K562 (cell line): ENCODE measurements around the gene GSTA3. TPM values are rescaled to one million over a fixed set of nuclear protein-coding genes. Genes with fewer than 3 reads are reported as not detected.

ENCODE experiments used
- ATAC-seq: fragments of 200-7000 bp; cut with Tn5 transposase; 3 replicates; pipeline ENCODE4 v1.9.1; 2020; ENCODE audit warnings: moderate library complexity
- BruUV-seq: library from RNA; stranded (reverse); fragments of 400-500 nt; replicated peaks from 2 replicates; lab custom pipeline; 2021; lab: Mats Ljungman, UMichigan
- CTCF ChIA-PET: fragments of 300-600 bp; formaldehyde crosslinking; extraction: SDS; loops from one replicate; lab custom pipeline; 2021; ENCODE audit warnings: low intra/inter-chr PET ratio; lab: Yijun Ruan, JAX
- POLR2A ChIA-PET: fragments of 300-600, 350-650 bp; sonication (Branson Sonifier 250); formaldehyde crosslinking; extraction: SDS; loops from one replicate; lab custom pipeline; 2021; ENCODE audit warnings: antibody characterized with exemption, inconsistent platforms; lab: Yijun Ruan, JAX
- DNase-seq, 4 experiments: peaks; one replicate each; pipeline versions ENCODE4 v3.0.0 to v3.0.0-alpha.2; 2011 to 2018; ENCODE audit warnings: low spot score in 3 of 4, mixed read lengths in 3 of 4; ENCODE audit errors: extremely low read depth in 1 of 4
- FAIRE-seq: peaks from 2 replicates; lab custom pipeline; 2011; peaks lifted over from hg19 to GRCh38; lab: Jason Lieb, UNC
- H2AFZ ChIP-seq: 2 replicates; pipeline ENCODE4 v1.6.0; 2011; ENCODE audit warnings: low read depth, low read length, control low read depth, inconsistent platforms
- H3K27ac ChIP-seq: fragments of 200-600 bp; 3 replicates; pipeline ENCODE4 v1.8.0; 2011; ENCODE audit warnings: low read depth, mild to moderate bottlenecking, control low read depth, inconsistent platforms, low read length, moderate library complexity, mixed read lengths; ENCODE audit errors: extremely low read depth
- H3K27me3 ChIP-seq, 2 experiments: fragments of 300-600 bp in 1 of 2; 2 replicates in 1 of 2; 3 replicates in 1 of 2; pipeline versions ENCODE4 v1.6.0 to v1.8.0; 2011; ENCODE audit warnings: inconsistent platforms in 2 of 2, low read length in 2 of 2, mild to moderate bottlenecking in 1 of 2, mixed read lengths in 1 of 2, moderate library complexity in 1 of 2; ENCODE audit not compliant: control insufficient read depth in 2 of 2, insufficient read depth in 2 of 2
- H3K36me3 ChIP-seq: fragments of 300-600 bp; 3 replicates; pipeline ENCODE4 v1.8.0; 2011; ENCODE audit warnings: mild to moderate bottlenecking, low read length, inconsistent platforms; ENCODE audit not compliant: control insufficient read depth, insufficient read depth
- H3K4me1 ChIP-seq, 2 experiments: fragments of 200-600 bp in 1 of 2; replicated peaks in 1 of 2; 2 replicates in 1 of 2; 3 replicates in 1 of 2; pipeline versions ENCODE4 v1.5.1 to v1.8.0; 2011; ENCODE audit warnings: inconsistent platforms in 2 of 2, low read length in 2 of 2, mild to moderate bottlenecking in 1 of 2, mixed read lengths in 1 of 2, moderate library complexity in 1 of 2; ENCODE audit not compliant: control insufficient read depth in 2 of 2, insufficient read depth in 2 of 2
- H3K4me2 ChIP-seq: 2 replicates; pipeline ENCODE4 v1.6.1; 2011; ENCODE audit warnings: low read length, control low read depth, inconsistent platforms, mixed read lengths; ENCODE audit not compliant: insufficient read depth
- H3K4me3 ChIP-seq: fragments of 200-600 bp; sonication (generic), shearing (Covaris generic); 2 replicates; pipeline ENCODE4 v1.5.1; 2016; ENCODE audit warnings: control low read depth, inconsistent platforms
- H3K79me2 ChIP-seq: fragments of 200-600 bp; 3 replicates; pipeline ENCODE4 v1.8.0; 2011; ENCODE audit warnings: low read length, inconsistent platforms; ENCODE audit not compliant: control insufficient read depth, insufficient read depth
- H3K9ac ChIP-seq, 2 experiments: 2 replicates each; pipeline versions ENCODE4 v1.6.0 to v1.6.1; 2011; ENCODE audit warnings: low read depth in 2 of 2, low read length in 2 of 2, control low read depth in 1 of 2, inconsistent platforms in 1 of 2, mild to moderate bottlenecking in 1 of 2, mixed read lengths in 1 of 2; ENCODE audit not compliant: insufficient read depth in 1 of 2
- H3K9me1 ChIP-seq: one replicate; pipeline ENCODE4 v1.6.0; 2011; ENCODE audit warnings: inconsistent platforms, mild to moderate bottlenecking, low read length, moderate library complexity; ENCODE audit not compliant: control insufficient read depth, insufficient read depth
- H3K9me3 ChIP-seq: replicated peaks from 2 replicates; pipeline ENCODE4 v1.5.1; 2011; ENCODE audit warnings: low read depth, low read length, inconsistent platforms; ENCODE audit not compliant: control insufficient read depth, insufficient read depth
- H4K20me1 ChIP-seq: replicated peaks from 2 replicates; pipeline ENCODE4 v1.6.1; 2011; ENCODE audit warnings: low read length, inconsistent platforms, mixed read lengths; ENCODE audit not compliant: control insufficient read depth, insufficient read depth
- ARID2 ChIP-seq: fragments of 450-650 bp; IDR thresholded peaks from 2 replicates; pipeline ENCODE4 v1.6.1; 2017; ENCODE audit warnings: antibody characterized with exemption, mild to moderate bottlenecking
- CTCF ChIP-seq, 3 experiments: IDR thresholded peaks in 2 of 3; conservative IDR thresholded peaks in 1 of 3; 2 replicates each; pipeline ENCODE4 v1.5.1; 2011 to 2012; ENCODE audit warnings: low read length in 3 of 3, mild to moderate bottlenecking in 3 of 3, control low read depth in 2 of 3, improper control_type of control experiment in 1 of 3, inconsistent platforms in 1 of 3, low read depth in 1 of 3, mixed read lengths in 1 of 3, moderate library complexity in 1 of 3; ENCODE audit not compliant: insufficient read depth in 2 of 3
- ELK1 ChIP-seq: sonication (generic); formaldehyde crosslinking; IDR thresholded peaks from 2 replicates; pipeline ENCODE4 v1.8.1; 2022; ENCODE audit warnings: missing genetic modification reagents
- JUN ChIP-seq, 2 experiments: sonication (generic) in 1 of 2; formaldehyde crosslinking in 1 of 2; IDR thresholded peaks; 2 replicates each; pipeline versions ENCODE4 v1.6.1 to v1.8.0; 2012 to 2022; ENCODE audit warnings: borderline replicate concordance in 2 of 2, mild to moderate bottlenecking in 2 of 2, improper control_type of control experiment in 1 of 2, low read depth in 1 of 2, low read length in 1 of 2, missing genetic modification reagents in 1 of 2
- KDM5B ChIP-seq: fragments of 200-600 bp; sonication (generic); IDR thresholded peaks from 2 replicates; pipeline ENCODE4 v1.6.1; 2012; ENCODE audit warnings: low read depth, mild to moderate bottlenecking, moderate library complexity, low read length, control low read depth, inconsistent platforms; ENCODE audit not compliant: insufficient replicate concordance
- NR2C1 ChIP-seq, 2 experiments: fragments of 450-650 bp; IDR thresholded peaks; 2 replicates each; pipeline ENCODE4 v1.6.1; 2017; ENCODE audit warnings: mild to moderate bottlenecking in 2 of 2, antibody characterized with exemption in 1 of 2, inconsistent platforms in 1 of 2, missing compliant biosample characterization in 1 of 2, missing genetic modification characterization in 1 of 2
- PHB ChIP-seq: fragments of 250-450 bp; sonication (Bioruptor Pico); IDR thresholded peaks from 2 replicates; pipeline ENCODE4 v1.5.0; 2021
- RBM34 ChIP-seq: fragments of 200-400 bp; formaldehyde crosslinking; IDR thresholded peaks from 2 replicates; pipeline ENCODE4 v1.6.1; 2018; ENCODE audit warnings: low read length, borderline replicate concordance; ENCODE audit not compliant: insufficient read depth
- RFX7 ChIP-seq: fragments of 250-450 bp; sonication (Bioruptor Pico); IDR thresholded peaks from 2 replicates; pipeline ENCODE4 v1.5.1; 2021; ENCODE audit warnings: mild to moderate bottlenecking
- SP1 ChIP-seq: sonication (generic); formaldehyde crosslinking; IDR thresholded peaks from 2 replicates; pipeline ENCODE4 v1.8.1; 2022; ENCODE audit warnings: mild to moderate bottlenecking, missing genetic modification reagents
- TGIF2 ChIP-seq: sonication (generic); formaldehyde crosslinking; IDR thresholded peaks from 2 replicates; pipeline ENCODE4 v1.8.1; 2022; ENCODE audit warnings: mild to moderate bottlenecking, missing genetic modification reagents, moderate library complexity
- XRCC4 ChIP-seq: IDR thresholded peaks from one replicate; pipeline ENCODE4 v1.6.1; 2011; ENCODE audit not compliant: insufficient read depth, insufficient read length; ENCODE audit errors: extremely low read depth
- ZBTB26 ChIP-seq: fragments of 450-650 bp; formaldehyde crosslinking; IDR thresholded peaks from 2 replicates; pipeline ENCODE4 v1.4.0; 2022; ENCODE audit warnings: missing genetic modification characterization
- ZNF140 ChIP-seq: fragments of 250-450 bp; sonication (Bioruptor Pico); IDR thresholded peaks from 2 replicates; pipeline ENCODE4 v1.8.0; 2021; ENCODE audit warnings: moderate library complexity, mild to moderate bottlenecking, inconsistent platforms
- ZNF197 ChIP-seq: fragments of 200-800 bp; sonication (Bioruptor generic); IDR thresholded peaks from 2 replicates; pipeline ENCODE4 v1.6.1; 2016; ENCODE audit warnings: low read depth, missing genetic modification characterization, missing compliant biosample characterization
- WGBS: fragments of 100-300 bp; shearing (Covaris generic); methylation state at CpG from one replicate; pipeline ENCODE4 v1.1.6; 2016; ENCODE audit warnings: low coverage, mixed read lengths; ENCODE audit not compliant: insufficient coverage; ENCODE audit errors: missing lambda C conversion rate; 5-methylcytosine and 5-hydroxymethylcytosine counted together
- in situ Hi-C: fragments of 300-500 bp; cut with MboI; formaldehyde crosslinking; loops from 4 replicates; pipeline ENCODE4 v1.15.0; 2018; ENCODE audit warnings: inconsistent platforms, mixed read lengths
- intact Hi-C: fragments of 100-400 bp; cut with micrococcal nuclease; formaldehyde crosslinking; loops from 2 replicates; pipeline ENCODE4 v1.14.2; 2022
- polyA plus RNA-seq, 8 experiments: library from polyadenylated mRNA; depleted of rRNA in 4 of 8; stranded (reverse) in 5 of 8; unstranded in 3 of 8; fragments of >200 nt; fragmentation: Nextera tagmentation in 2 of 8; fragmentation: Illumina TruSeq in 1 of 8; extraction: Ambion mirVana in 2 of 8; extraction: Trizol in 1 of 8; gene quantifications; 2 replicates each; pipeline versions ENCODE4 v1.2.1 to v1.2.3, GENCODE V29; 2011 to 2014; ENCODE audit warnings: inconsistent platforms in 1 of 8, missing spikeins in 1 of 8
- total RNA-seq, 7 experiments: library from RNA; depleted of rRNA in 6 of 7; stranded (reverse); fragments of >200 nt in 6 of 7; fragmentation: Illumina TruSeq in 2 of 7; extraction: Trizol in 2 of 7; gene quantifications; 2 replicates each; pipeline versions ENCODE4 v1.2.1 to v1.2.3, GENCODE V29; 2011 to 2021; ENCODE audit warnings: low replicate concordance in 1 of 7

GSTA3 gene
- total and polyA plus RNA-seq, 9 of the 15 experiments (the other 6 are each of a cell fraction or from before 2014, with no cell fraction given), result not detected

GRCh38 chr6:52904562-52905279 is 4.8 kb downstream of the GSTA3 start (continued):
- TF ChIP-seq KDM5B (no peak), ZNF197 (CRISPR knock-in tag) (no peak), ZNF140 (CRISPR knock-in tag) (no peak), CTCF (IDR thresholded peaks at IDR 0.05 in 2 of 3, conservative IDR thresholded peaks at IDR 0.05 in 1 of 3; ENCODE audit: insufficient read depth in 2 of 3, low read depth in 1 of 3, low read length in 3 of 3) (peak; percentile 63 to 72 (median 63)), PHB (CRISPR knock-in tag) (no peak)

- CTCF ChIA-PET, result no interaction called here
- Histone ChIP-seq H3K9ac (no peak overlapping the region), H3K9me1 (no peaks in the 10 kb centered on the region), H3K9me3 (no peaks in the 10 kb centered on the region), H3K4me3 (no peak overlapping the region), H3K36me3 (no peaks in the 10 kb centered on the region), H3K4me1 (no peaks in the 10 kb centered on the region; a peak in 1 of 5 replicates), H3K27ac (no peak overlapping the region), H3K79me2 (no peaks in the 10 kb centered on the region), H3K4me2 (no peak overlapping the region), H2AFZ (no peak overlapping the region), H4K20me1 (no peaks in the 10 kb centered on the region), H3K27me3 (peaks cover 7 to 20% of the 10 kb centered on the region in 2 experiments; a peak in 4 of 5 replicates)
- intact Hi-C loops (no loop called here), in situ Hi-C loops (no loop called here)
- TF ChIP-seq ELK1 (no peak), XRCC4 (no peak), ZBTB26 (CRISPR knock-in tag) (no peak), ARID2 (no peak), SP1 (CRISPR knock-in tag) (no peak), TGIF2 (CRISPR knock-in tag) (no peak), RBM34 (no peak), RFX7 (CRISPR knock-in tag) (no peak), NR2C1 (IDR thresholded peaks at IDR 0.05) (no peak), NR2C1 (tag; IDR thresholded peaks at IDR 0.05) (no peak), JUN (IDR thresholded peaks at IDR 0.05; ENCODE audit: borderline replicate concordance, low read depth, low read length) (no peak), JUN (CRISPR knock-in tag; IDR thresholded peaks at IDR 0.05; ENCODE audit: borderline replicate concordance) (no peak)
- no TSS peak for BruUV-seq
- DNase-seq (no peak), FAIRE-seq (no peak), ATAC-seq (no peak)
- WGBS, result 0% methylated on average over 4 of the region's 4 CpGs
- POLR2A ChIA-PET, result no interaction called here
Measured at GRCh38 chr6:52900536-52900935, 9.0 kb downstream of the GSTA3 start.
